GM21619 (cell line): Measurements from ENCODE around the gene RMC1.
"Not testable (repeated sequence)": the region's sequence is repeated elsewhere in the genome, so short reads cannot be mapped to it uniquely, and the experiment has no call there.

Source experiments
- ATAC-seq: cut with Tn5 transposase; IDR thresholded peaks from one replicate; pipeline ENCODE4 v1.9.1; 2021; ENCODE audit not compliant: unreplicated experiment

RMC1 gene

GRCh38 chr18:23503038-23503962 is at the start of gene RMC1:
Gene RMC1, plus strand, starts transcription at chr18:23503511. Its CDS starts 108 bp downstream, at chr18:23503619.
- ATAC-seq = peak; percentile 65

- no peak for ATAC-seq
Measured at GRCh38 chr18:23453680-23454058, 49.6 kb upstream of the RMC1 start.

- no peak for ATAC-seq
Measured at GRCh38 chr18:23456835-23457234, 46.5 kb upstream of the RMC1 start.

DNA sequence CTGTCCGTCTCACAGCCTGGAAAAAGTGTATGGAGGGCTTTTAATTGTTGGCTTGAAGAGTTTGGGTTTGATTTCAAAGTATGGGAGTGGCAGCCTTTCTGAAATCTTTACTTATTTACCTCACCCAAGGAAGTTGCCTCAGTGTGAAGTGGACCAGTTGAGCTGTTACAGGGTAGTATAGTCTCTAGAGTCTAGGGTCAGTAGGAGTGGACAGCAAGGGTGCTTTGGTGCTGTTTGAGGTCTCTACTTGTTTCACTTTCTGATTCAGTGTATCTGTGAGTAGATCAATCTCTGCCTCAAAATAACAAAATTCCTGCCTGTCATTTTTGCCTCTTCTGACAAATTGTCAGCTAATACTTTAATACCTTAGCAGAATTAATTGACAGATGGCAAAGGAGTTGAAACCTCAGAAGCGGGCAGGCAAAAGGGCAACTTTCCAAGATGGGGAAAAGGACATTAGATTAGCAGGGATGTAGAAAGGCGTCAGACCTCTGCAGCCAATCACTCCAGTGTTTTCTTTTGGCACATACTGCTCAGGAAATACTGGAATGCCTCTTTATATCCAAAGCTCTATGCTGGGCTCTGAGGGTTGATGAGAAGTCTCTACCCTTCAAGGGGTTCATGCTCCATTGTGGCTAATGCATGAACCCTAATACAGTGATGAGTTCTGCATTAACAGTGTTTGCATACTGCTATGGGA is 44.3 kb upstream of the RMC1 start:
- no peak for ATAC-seq

GRCh38 chr18:23459530-23459921 is 43.8 kb upstream of the RMC1 start:
- ATAC-seq = no peak

GRCh38 chr18:23460285-23461273 is 42.7 kb upstream of the RMC1 start:
- ATAC-seq = no peak

- no peak for ATAC-seq
Measured at GRCh38 chr18:23462876-23463275, 40.4 kb upstream of the RMC1 start.

DNA sequence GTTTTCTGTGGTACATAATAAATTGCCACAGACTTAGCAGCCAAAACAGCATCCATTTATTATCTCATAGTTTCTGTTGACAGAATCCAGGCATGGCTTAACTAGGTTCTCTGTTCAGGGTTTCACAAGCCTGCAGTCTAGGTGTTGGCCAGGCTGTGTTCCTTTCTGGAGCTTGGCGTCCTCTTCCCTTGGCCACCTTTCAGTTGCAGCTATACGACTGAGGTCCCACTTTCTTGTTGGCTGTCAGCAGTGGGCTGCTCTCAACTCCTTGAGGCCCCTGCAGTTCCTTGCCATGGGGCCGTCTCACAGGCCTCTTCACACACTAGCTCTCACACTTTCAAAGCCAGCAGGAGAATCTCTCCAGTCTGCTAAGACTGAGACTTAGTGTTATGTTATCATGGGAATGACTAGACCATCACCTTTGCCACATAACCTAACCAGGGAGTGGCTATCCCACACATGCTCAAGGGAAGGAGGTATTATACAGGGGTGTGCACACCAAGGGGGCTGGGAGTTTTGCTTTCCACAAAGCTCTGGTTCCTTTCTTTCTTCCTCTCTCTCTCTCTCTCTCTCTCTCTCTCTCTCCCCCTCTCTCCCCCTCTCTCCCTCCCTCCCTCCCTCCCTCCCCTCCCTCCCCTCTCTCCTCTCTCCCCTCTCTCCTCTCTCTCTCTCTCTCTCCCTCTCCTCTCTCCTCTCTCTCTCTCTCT is 34.4 kb upstream of the RMC1 start:
- no peak for ATAC-seq

DNA sequence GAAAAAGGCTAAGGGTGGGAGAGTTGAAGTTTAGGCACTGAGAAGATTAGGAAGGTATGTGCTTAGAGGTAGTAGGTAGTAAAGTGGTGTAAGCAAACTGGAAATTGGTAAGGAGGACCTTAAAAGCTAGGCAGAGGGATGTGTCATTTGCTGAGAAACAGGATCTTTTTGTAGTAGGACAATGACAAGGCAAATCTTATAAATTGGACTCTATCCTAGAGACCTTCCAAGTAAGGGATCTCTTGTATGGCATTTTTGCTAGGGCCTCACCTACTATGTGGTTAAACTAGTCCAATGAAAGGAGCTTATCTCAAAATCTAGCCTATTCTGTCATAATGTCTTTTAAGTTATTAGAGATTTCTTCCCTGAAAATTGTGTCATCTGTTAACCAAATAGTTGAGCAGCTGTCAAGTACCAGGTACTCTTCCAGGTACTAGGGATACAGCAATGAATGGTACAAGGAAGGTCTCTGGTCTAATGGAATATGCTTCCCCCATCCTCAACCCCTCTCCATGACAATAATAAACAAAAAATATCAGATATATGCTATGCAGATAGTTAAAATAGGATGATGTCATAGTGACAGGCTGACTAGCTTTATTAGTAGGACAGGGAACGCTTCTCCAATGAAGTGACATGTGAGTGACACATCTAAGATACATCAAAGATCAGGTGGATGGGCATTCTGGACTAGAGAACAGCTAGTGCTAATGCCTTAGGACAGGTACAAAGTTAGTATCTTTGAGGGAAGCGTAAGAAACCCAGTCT is 32.5 kb upstream of the RMC1 start:
- no peak for ATAC-seq

- ATAC-seq = no peak
Measured at GRCh38 chr18:23471486-23471885, 31.8 kb upstream of the RMC1 start.

DNA sequence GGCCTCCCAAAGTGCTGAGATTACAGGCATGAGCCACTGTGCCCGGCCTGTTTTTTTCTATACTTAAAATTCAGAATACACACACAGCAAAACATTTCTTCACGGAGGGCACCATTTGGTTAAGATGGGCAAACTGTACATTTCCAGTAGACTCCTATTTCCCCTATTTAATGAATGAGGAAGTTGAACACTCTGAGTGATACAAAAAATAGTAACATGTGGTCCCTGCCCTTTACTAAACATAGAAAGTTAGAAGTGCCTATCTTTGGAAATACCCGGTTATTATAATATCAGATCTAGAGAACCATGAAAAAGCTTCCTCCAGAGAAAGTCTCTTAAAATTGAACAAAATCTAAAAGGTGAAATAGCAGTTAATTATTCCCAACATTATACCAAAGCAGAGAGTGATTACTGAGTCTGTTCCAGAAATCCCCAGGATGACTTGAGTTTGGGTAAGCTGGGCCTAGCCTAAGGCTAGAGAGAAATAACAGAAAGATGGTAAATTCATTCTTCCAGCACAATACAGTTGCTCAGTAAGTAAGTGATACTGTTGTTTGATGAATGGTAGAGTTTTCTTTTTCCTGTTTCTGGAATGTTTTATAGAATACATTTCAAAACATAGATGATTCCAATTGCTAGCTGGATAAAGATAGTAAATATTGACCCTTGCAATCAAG is 23.3 kb upstream of the RMC1 start:
- no peak for ATAC-seq

DNA sequence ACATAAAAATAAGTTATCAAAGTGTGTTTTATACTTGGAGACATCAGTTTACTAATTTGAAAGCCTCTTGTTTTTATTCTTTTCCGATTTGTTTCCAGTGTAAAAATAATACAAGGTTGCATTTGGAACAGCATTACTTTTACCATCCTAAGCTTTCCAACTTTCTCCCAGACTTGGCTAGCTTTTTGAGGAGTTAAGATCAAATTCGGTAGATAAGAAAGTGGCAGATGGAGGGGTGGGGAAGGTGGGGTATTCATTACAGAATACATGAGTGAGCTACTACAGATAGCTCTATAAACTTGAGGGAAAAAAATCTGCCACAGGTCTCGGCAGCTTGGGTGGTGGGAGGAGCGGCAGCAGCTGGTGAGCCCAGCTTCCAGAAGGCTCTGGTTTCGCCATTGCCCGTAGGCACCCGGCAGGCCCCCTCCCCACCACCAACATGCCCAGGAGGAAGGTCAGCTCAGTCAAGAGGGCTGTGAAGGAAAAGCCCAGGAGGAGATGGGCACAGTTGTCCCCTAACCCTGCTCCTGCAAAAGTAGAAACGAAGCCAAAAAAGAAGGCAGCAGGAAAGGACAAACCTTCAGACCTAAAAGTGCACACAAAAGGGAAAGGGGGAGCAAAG is 18.6 kb upstream of the RMC1 start:
- ATAC-seq = no peak

- ATAC-seq = no peak
Measured at GRCh38 chr18:23485386-23485785, 17.9 kb upstream of the RMC1 start.

DNA sequence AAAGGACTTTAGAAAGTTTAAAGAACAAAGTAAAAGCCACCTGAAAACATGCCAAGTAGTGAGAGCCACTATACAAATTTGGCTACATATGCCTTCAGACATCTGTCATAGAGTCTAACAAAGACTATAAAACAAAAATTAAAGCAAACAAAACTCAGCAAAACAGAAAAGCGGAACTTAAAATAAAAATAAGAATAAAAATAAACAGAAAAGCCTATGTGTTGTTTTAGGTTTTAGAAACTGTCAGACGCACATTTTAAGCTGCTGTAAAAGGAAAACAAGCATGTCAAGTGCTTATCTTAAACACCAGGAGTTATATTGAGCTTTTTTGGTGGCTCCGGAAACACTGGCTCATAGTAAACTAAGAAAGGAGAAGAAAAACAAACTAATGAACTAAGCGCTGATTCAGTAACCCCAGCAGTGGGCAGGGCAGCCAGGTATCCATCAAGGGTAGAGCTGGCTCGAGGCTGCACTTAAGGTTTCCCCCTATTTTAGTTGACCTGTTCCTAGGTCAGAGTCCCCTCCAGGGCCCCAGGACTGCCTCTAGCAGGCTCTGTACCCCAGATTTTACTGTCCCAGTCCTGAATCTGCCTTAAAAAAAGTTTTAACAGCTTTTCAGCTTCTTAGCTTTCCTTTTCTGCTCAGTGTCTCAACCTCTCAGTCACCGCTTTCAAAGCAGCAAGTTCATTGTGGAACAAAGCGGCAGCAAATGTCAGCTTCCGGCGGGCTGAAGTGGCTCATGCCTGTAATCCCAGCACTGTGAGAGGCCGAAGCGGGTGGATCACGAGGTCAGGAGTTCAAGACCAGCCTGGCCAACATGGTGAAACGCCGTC is 15.4 kb upstream of the RMC1 start:
- peak; percentile 69 for ATAC-seq

DNA sequence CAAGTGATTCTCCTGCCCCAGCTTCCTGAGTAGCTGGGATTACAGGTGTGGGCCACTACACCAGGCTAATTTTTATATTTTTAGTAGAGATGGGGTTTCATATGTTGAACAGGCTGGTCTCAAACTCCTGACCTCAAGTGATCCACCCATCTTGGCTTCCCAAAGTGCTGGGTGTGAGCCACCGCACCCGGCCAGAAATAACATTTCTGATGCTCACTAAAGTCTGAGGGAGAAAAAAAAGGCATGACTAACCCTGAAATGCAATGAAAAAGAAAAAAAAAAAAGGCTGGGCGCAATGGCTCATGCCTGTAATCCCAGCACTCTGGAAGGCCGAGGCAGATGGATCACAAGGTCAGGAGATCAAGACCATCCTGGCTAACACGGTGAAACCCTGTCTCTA is 13.7 kb upstream of the RMC1 start:
- ATAC-seq = not testable (repeated sequence)

- ATAC-seq = no peak
Measured at GRCh38 chr18:23493654-23494053, 9.7 kb upstream of the RMC1 start.

DNA sequence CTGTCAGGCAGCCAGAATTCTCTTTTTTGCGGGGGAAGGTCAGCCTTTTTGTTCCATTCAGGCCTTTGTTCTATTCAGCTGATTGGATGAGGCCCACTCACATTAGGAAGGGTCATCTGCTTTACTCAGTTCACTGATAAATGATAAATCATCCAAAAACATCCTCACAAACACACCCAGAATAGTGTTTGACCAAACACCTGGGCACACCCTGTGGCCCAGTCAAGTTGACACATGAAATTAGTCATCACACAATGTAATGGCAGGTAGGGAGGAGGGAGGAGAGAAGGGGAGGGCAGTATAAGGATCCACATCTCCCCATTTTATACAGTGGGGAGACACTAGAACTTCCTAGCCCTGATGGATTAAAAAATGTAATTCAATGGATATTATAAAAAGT is 8.3 kb upstream of the RMC1 start:
- no peak for ATAC-seq
